Neutrophil (primary cell): ENCODE data around the gene MAP1B.

ENCODE experiments used
- H3K27ac ChIP-seq: fragments of 200-600 bp; sonication (generic); 2 replicates; pipeline ENCODE4 v1.5.1; 2016; ENCODE audit warnings: mild to moderate bottlenecking, moderate library complexity
- H3K27me3 ChIP-seq: fragments of 200-600 bp; sonication (generic); 2 replicates; pipeline ENCODE4 v1.6.0; 2016; ENCODE audit warnings: mild to moderate bottlenecking
- H3K36me3 ChIP-seq: fragments of 200-600 bp; sonication (generic); 2 replicates; pipeline ENCODE4 v1.5.1; 2017
- H3K4me1 ChIP-seq, 2 experiments: fragments of 200-600 bp in 1 of 2; sonication (generic) in 1 of 2; 1 replicate in 1 of 2; 2 replicates in 1 of 2; pipeline versions ENCODE4 v1.5.1 to v1.6.1; 2013 to 2016; ENCODE audit warnings: low read depth in 1 of 2, low read length in 1 of 2, mild to moderate bottlenecking in 1 of 2, moderate library complexity in 1 of 2; ENCODE audit not compliant: control insufficient read depth in 1 of 2, insufficient read depth in 1 of 2
- H3K4me3 ChIP-seq, 2 experiments: fragments of 200-600 bp in 1 of 2; sonication (generic) in 1 of 2; 1 replicate in 1 of 2; 2 replicates in 1 of 2; pipeline ENCODE4 v1.5.1; 2013 to 2016; ENCODE audit warnings: low read depth in 1 of 2, low read length in 1 of 2, mild to moderate bottlenecking in 1 of 2, moderate library complexity in 1 of 2
- H3K9me3 ChIP-seq: fragments of 200-600 bp; sonication (generic); 2 replicates; pipeline ENCODE4 v1.5.1; 2016
- TF ChIP-seq, protein P1 (sequence below): fragments of 200-600 bp; sonication (generic); IDR thresholded peaks from 2 replicates; pipeline ENCODE4 v1.5.1; 2016; ENCODE audit warnings: antibody characterized with exemption

Gene MAP1B

DNA sequence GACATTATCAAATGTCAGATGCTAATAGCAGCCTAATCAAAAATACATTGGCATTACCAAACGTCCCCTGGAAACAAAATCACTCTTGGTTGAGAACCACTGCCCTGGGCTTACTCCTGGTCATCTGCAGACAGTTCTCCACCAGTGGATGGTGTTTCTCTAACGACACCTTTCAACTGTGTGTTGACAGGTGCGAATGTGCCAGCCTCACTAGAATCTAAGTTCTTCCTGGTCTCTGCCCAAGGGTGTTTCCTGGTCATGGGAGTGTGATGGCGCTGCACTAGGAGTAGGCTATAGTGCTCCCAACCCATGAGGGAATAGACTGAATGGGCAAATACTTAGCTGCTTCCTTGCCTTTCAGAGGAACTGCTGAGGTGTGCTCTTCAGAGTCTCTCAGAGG is 106.9 kb downstream of the MAP1B start:
- Histone ChIP-seq H3K36me3 (peaks cover 12% of the 10 kb centered on the region), H3K27me3 (no peaks in the 10 kb centered on the region), H3K9me3 (no peaks in the 10 kb centered on the region), H3K4me3 (no peak overlapping the region), H3K27ac (no peak overlapping the region), H3K4me1 (no peaks in the 10 kb centered on the region)
- TF ChIP-seq, protein P1, sequence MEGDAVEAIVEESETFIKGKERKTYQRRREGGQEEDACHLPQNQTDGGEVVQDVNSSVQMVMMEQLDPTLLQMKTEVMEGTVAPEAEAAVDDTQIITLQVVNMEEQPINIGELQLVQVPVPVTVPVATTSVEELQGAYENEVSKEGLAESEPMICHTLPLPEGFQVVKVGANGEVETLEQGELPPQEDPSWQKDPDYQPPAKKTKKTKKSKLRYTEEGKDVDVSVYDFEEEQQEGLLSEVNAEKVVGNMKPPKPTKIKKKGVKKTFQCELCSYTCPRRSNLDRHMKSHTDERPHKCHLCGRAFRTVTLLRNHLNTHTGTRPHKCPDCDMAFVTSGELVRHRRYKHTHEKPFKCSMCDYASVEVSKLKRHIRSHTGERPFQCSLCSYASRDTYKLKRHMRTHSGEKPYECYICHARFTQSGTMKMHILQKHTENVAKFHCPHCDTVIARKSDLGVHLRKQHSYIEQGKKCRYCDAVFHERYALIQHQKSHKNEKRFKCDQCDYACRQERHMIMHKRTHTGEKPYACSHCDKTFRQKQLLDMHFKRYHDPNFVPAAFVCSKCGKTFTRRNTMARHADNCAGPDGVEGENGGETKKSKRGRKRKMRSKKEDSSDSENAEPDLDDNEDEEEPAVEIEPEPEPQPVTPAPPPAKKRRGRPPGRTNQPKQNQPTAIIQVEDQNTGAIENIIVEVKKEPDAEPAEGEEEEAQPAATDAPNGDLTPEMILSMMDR = no peak

DNA sequence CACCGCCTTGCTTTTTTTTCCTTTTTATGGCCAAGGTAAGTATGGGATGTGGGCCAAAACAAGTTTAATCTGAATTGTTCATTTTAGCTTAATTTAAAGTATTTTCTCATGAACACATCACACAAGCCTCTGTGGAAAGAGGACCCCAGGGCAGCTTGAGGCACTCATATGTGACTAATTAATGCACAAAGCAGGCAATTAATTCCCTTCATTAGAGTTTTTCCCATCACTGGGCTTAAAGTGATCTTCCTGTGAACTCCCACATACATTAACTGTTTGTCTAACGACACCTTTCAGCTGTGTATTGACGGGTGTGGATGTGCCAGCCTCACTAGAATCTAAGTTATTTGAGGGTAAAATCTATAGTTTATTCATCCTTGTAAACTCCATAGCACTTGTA is 109.5 kb downstream of the MAP1B start:
- H3K4me3 ChIP-seq = no peak overlapping the region
- peaks cover 36% of the 10 kb centered on the region for H3K36me3 ChIP-seq
- H3K27ac ChIP-seq = no peak overlapping the region
- no peaks in the 10 kb centered on the region for H3K4me1 ChIP-seq
- no peaks in the 10 kb centered on the region for H3K9me3 ChIP-seq
- TF ChIP-seq, protein P1 = no peak
- H3K27me3 ChIP-seq = no peaks in the 10 kb centered on the region

DNA sequence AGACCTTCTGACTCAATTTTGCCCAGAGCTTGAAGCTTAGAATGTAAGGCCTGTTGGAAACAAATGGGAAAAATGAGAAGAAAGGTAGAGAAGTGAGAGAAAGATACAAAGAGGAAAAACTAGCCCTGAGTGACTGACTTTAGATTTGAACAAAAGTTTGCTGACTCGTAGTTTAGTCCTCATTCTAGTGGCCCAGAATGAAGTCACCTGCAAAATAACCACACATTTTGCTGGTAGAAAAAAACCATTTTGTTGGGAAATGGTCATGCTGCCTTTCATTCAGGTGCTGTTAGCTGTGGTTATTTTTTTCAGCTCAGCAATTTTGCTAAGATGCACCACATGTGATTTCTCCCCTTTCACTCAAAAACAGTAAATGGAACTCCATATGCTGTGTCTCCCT is 113.8 kb downstream of the MAP1B start:
- Histone ChIP-seq H3K4me1 (no peaks in the 10 kb centered on the region), H3K27me3 (no peaks in the 10 kb centered on the region), H3K36me3 (peaks cover 58% of the 10 kb centered on the region), H3K9me3 (no peaks in the 10 kb centered on the region), H3K27ac (no peak overlapping the region), H3K4me3 (no peak overlapping the region)
- TF ChIP-seq, protein P1 = no peak

DNA sequence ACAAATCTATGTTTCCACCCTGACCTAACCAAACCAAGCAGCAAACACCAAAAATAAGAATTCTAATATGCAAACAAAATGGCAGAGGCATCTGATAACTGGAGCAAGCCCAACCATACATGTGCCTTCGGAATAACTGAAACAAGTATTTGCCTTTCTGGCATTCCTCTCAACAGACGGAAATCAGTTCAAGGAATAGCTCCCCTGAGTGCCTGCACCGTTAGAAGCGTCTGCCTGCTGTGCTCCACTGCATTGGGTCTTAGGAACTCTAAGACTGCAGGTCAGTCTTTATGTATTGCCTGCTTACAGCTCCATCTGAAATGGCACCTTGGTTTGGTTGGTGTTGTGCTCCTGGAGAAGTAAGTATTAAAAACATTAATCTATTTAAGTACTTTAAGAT is 114.3 kb downstream of the MAP1B start:
- TF ChIP-seq, protein P1 = no peak
- H3K4me3 ChIP-seq = no peak overlapping the region

DNA sequence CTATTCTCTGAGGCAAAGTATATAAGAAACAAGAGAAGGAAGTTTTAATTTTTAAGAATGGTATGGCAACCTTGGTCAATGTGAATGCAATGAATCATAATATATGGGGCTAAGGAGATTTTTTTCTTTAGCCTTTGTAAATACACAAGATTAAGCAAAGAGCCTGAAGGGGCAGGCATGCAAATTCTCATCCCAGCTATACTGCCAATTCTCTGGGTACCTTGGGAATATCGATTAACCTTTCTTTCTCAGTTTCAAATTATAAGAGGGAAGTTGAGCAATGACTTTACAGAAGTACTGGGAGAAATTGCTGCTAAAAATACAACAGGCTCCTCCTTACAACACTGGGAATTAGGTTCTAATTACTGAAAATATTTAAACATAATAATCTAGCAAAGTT is 115.2 kb downstream of the MAP1B start:
- Histone ChIP-seq H3K9me3 (no peaks in the 10 kb centered on the region), H3K27ac (no peak overlapping the region), H3K4me3 (no peak overlapping the region), H3K27me3 (no peaks in the 10 kb centered on the region), H3K36me3 (peaks cover 63% of the 10 kb centered on the region), H3K4me1 (no peaks in the 10 kb centered on the region)
- TF ChIP-seq, protein P1 = no peak

More for the DNA sequence above, 114.3 kb downstream of the MAP1B start:
- peaks cover 58% of the 10 kb centered on the region for H3K36me3 ChIP-seq
- H3K9me3 ChIP-seq = no peaks in the 10 kb centered on the region
- H3K27ac ChIP-seq = no peak overlapping the region
- no peaks in the 10 kb centered on the region for H3K4me1 ChIP-seq
- no peaks in the 10 kb centered on the region for H3K27me3 ChIP-seq

DNA sequence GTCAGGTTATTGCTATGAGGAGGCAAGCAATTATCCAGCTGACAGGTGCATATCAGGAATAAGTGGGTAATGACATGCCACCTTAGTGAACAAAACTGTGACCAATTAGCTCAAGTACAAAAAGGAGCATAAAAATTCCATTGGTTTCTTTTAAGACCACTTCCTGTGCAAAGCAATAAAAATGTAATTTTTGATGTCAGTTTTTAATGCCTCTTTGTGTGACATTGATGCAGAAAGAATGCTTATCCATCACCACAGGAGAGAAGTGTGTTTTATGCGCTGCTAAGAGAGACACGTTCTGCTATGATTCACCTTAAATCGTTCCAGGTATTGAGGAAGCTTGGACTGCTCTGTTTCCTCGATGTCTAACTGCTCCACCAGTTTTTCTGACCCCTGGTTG is 116.1 kb downstream of the MAP1B start:
- Histone ChIP-seq H3K9me3 (no peaks in the 10 kb centered on the region), H3K4me1 (no peaks in the 10 kb centered on the region), H3K27ac (no peak overlapping the region), H3K27me3 (no peaks in the 10 kb centered on the region), H3K36me3 (peaks cover 58% of the 10 kb centered on the region), H3K4me3 (no peak overlapping the region)
- TF ChIP-seq, protein P1 = no peak
